Suprapubic skin (tissue), 3 donors: ENCODE measurements around the gene ERC2.

Experiments used
- CTCF ChIP-seq, 2 donors: fragments of 200-600 bp in 1 of 2; fragments of 450-650 bp in 1 of 2; sonication (generic) in 1 of 2; IDR thresholded peaks; one replicate each; pipeline ENCODE4 v1.5.1; 2016 to 2019; ENCODE audit warnings: antibody characterized with exemption in 2 of 2, mild to moderate bottlenecking in 1 of 2, moderate library complexity in 1 of 2
- POLR2AphosphoS5 ChIP-seq, 3 donors: sonication (generic); formaldehyde crosslinking; IDR thresholded peaks; one replicate each; pipeline ENCODE4 v1.6.1; 2017; ENCODE audit warnings: antibody characterized with exemption in 3 of 3

- TF ChIP-seq CTCF (IDR thresholded peaks at IDR 0.05), result no peak
- TF ChIP-seq POLR2AphosphoS5 (IDR thresholded peaks at IDR 0.05), result no peak
Observed at GRCh38 chr3:55756976-55757375, 711.3 kb downstream of the ERC2 start.
